GM21528 (cell line): Measurements from ENCODE around the gene MRPS18B.

Experiments used
- ATAC-seq: cut with Tn5 transposase; IDR thresholded peaks from one replicate; pipeline ENCODE4 v1.9.1; 2021; ENCODE audit warnings: mild to moderate bottlenecking, moderate library complexity; ENCODE audit not compliant: unreplicated experiment, low FRiP score

MRPS18B gene

DNA sequence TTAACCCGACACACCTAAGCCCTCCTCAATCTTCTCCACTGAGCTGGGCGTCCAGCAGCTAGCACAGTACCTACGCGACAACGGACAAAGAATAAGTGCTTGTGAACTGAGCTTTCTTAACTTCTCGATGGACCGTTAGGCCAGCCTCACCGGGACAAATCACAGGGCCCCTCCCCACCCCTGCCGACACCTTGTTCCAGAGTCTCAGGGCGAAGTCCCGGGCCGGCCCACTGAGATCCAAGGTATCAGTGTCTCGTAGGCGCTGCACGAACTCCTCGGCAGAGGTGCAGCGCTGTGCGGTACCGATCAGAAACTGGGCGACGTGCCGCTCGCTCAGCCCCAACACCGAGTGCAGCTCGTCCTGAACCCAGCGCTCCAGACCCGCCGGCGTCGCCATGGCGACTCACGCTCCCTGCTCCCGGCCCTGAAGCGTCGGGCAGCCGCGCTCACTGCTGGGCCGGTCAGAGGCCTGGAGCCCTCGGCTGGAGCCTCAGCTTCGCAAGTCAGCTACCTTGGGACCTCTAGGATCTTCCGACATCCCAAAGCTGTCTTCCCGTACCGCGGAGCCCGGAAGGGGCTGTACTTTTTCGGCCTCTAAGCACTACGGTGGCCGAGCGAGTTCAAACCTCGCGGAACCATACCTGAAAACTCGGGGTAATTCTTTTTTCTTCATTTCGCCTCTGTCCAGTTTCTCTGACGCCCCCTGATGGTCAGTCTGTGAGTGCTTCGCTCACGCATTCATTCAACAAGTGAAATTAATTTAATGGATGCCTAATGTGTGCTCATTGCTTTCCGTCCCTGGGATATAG, 55.0 kb downstream of the MRPS18B start, which contains the start of gene DHX16:
TSS of gene DHX16 (minus strand) at position 562 of the 809 bp plus-strand sequence. CDS start at position 397, 165 bp downstream.
- ATAC-seq, result peak; percentile 70
